GM18909 (cell line): ENCODE data around the gene MINPP1.

Experiments used
- ATAC-seq: cut with Tn5 transposase; IDR thresholded peaks from one replicate; pipeline ENCODE4 v1.9.1; 2021; ENCODE audit warnings: mild to moderate bottlenecking; ENCODE audit not compliant: unreplicated experiment, poor library complexity

MINPP1 gene

DNA sequence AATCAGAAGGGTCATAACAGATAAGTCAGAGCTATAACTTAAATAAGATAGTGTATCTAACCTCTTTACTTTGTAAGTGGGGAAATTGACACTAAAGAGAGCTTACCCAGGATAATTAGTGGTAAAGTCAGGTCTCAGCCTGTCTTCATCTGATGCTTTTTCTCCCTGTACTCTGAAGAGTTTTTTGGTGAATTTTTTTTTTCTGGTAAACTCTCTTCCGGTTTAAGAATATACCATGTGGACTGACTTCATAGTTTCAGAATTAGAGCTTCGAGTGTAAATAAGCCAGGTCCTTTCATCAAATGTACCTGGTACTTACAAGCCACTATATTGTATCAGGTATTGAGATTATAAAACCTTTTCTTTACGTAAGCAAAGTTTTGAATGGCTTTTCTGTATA is 6.8 kb downstream of the MINPP1 start:
- ATAC-seq = no peak

DNA sequence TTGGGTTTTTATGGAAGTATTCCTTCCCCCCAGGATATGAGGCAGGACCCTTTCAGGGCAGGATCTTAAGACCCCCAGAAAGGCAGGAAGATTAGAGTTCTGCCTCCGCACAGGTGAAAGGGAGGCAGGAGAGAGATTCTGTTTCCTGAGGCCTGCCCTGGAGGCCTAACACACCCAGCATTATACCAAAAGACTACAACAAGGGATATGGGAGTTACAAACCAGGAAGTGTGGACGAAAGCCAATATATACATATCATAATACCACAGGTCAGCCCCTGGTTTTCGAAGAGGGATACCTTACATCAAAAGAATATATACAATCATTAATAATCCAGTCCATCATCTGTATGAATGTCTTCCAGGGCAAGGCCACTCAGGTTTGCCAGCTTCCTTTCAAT is 14.2 kb downstream of the MINPP1 start:
- ATAC-seq = no peak

DNA sequence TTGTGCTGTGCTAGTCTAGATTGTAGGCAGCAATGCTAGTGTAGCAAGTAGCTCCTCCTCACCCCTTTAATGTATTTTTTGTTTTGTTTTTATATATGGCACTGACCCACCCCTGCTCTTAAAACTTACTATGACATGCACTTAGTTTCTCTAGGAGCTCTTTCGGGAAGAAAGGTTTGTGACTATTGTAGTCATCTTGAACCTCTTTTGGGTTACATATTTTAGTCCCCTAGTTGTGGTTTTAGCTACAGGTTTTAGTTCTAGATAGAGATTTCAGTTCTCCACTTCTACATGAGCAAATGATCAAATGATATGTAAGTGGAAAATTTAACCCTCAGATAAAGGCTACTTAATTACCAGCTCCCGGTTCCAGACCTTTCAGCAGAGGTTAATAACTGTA is 14.9 kb downstream of the MINPP1 start:
- peak; percentile 58 for ATAC-seq

DNA sequence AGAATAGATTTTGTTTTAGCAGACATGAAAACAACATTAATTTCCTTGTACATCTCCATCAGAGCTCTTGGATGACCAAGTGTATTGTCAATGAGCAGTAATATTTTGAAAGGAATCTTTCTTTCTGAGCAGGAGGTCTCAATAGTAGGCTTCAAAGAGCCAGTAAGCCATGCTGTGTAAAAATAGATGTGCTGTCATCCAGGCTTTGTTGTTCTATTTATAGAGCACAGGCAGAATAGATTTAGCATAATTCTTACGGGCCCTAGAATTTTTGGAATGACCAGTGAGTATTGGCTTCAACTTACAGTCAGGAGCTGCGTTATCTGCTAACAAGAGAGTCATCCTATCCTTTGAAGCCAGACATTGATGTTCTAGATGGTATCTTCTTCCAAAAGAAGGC is 19.0 kb downstream of the MINPP1 start:
- ATAC-seq = no peak

DNA sequence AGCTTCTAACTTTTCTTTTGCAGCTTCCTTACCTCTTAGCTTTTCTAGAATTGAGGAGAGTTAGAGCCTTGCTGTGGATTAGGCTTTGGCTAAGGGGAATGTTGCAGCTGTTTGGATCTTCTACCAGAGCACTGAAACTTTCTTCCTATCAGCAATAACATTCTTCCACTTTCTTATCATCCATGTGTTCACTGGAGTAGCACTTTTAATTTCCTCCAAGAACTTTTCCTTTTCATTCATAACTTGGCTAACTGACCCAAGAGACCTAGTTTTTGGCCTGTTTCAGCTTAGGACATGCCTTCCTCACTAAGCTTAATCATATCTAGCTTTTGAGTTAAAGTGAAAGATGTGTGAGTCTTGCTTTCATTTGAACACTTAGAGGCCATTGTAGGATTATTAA is 19.6 kb downstream of the MINPP1 start:
- ATAC-seq = no peak

DNA sequence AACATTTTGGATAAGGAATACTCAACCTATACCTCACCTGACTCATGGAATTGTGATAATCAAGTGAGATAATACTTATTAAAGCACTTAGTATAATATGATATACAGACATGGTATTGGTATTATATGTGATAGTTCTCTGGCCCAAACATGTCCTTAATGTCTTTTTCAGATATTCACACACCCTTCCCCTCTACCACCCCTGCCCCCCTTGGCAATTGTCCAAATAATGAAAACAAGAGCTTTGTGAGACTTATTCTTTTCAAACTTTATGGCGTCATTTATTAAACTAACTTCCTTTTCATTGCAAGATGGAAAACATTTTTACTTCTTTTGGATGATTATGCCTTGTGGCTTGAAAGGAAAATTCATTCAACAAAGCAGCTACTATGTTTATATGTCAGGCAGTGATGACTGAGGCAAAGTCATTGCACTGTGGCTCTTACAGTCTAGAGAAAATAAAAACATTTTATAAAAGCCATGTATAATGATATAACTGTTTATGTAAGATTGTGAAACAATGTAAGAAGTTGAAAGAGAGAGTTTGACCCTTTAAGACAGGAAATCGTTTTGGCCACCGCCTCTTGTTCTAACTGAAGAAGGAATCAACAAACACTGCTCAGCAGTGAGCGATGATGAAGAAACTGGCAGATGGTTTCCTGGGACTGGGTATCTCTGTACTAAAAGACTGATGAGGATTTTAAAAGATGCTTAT is 27.4 kb downstream of the MINPP1 start:
- no peak for ATAC-seq

DNA sequence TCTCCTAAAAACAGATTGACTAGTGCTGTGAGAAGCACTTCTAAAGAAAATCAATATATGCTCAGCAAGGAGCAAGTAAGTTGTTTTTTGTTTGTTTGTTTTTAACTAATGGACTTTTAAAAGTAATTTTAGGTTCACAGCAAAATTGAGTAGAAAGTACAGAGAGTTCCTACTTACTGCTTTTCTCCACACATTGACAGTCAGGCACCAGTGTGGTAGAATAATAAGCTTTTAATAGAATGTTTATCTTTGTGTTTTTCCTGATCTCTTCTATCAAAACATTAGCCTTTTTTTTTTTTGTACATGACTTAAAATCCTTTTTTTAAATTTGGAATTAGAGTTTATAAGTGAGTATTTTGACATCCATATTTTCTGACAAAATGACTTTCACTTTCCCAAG is 28.0 kb downstream of the MINPP1 start:
- no peak for ATAC-seq

DNA sequence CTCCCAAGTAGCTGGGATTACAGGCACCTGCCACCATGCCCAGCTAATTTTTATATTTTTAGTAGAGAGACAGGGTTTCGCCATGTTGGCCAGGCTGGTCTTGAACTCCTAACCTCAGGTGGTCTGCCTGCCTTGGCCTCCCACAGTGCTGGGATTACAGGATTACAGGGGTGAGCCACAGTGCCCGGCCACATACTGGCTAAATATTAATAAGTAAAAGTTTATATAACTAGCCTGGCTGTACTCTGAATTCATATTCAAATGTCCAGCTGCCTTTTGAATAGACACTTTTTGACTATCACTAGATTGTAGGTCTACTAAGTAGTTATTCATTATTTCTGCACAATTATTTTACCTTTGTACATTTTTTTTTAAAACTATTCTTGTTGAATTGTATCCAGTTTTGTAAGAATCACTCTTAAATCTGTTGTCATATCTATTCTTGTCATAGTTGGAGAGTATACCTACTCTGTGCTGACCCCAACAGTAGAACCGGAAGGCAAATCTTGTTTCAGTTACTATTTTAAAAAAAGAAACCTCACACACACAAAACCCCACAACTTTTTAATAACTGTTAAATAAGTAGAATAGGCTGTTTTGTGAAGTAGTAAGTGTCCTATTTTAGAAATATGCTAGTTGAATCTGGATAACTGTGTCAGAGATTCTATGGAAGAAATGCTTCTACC is 29.6 kb downstream of the MINPP1 start:
- peak; percentile 81 for ATAC-seq

DNA sequence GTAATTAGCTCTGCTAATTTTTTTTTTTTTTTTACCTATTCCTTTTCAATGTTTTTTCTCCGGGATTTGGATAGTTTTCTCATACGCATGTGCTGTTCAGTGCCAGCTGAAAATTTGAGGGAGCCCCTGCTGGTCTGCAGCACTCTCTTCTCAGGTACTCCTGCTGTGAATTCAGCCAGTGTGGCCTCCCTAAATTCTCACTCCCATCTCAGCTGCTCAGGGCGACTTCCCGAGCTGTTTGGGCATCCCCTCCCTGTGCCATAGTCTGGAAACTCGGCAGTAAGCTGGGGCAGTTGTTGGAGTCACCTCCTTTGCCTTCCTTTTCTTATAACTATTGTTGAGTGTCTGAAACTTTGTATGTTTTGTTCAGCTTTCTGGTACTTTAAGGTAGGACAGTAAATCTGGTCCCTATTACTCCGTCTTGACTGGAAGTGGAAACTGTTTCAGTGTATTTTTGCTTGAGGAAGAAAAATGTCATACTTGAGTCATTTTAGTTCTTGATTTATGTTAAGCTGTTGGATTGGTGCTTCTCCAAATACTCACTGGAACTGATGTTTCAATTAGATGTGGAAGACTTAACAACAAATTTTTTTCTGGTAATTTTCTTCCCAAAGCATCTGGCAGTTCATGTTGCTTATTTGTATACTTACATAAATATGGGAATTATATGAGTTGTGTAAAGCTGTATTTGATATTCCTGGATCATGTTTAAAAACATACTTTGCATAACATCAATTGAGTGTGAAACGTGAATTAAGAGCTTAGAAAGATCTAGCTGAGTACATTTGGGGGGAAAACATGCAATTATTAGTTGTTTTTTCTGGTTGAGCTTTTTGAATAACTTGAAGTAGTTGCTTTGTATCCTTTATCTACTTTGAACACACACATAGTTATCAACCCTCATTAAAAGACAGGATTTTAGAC is 33.7 kb downstream of the MINPP1 start:
- no peak for ATAC-seq

DNA sequence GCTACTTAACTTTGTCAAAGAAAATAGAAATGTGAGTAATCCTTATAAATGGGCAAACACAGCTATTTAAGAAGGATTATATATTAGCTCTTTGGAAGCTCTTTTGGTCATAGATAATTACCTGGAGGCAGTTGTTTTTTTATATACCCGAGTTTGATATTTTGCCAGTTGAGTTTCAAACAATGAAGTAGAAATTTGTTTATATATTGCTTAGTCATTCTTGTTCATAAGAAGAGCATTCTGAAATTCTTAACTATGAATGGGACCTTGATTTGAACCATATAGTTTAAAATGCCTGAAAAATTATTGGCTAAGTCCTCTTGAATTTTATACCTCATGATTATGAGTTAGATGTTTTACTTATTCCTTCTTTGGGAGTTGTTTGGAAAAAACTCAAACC is 36.4 kb downstream of the MINPP1 start:
- no peak for ATAC-seq

DNA sequence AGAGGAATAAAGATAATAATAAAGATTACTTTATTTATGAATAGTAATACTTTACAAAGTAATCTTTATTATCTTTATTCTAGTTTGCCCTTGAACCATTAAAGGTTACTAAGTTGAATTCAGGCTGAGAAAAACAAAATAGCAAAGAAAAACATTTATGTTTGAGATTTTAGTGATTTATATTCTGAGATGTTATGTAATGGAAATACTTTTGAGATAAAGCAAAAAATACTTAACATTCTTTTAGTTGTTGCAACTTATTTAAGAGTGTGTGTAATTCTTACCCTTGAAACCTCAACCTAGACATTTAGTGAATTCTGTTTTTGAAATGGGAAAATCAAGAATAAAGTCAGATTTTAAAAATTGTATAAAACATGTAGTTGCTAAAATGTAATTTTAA is 40.0 kb downstream of the MINPP1 start:
- ATAC-seq = no peak

DNA sequence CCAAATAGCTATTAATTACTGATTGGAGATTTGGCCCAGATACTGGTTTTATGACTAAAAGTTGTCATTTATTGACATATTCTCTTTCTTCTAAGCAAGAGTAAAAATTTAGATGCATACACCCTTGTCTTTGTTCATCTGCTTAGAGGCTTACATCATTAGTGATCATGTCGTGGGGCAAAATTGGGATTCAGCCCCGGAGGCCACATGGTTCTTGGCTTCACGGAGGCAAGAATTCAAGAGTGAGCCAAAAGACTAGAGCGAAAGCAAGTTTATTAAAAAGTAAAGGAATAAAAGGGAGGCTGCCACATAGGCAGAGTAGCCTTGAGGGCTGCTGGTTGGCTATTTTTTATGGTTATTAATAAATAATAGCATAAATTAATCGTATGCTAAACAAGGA is 41.1 kb downstream of the MINPP1 start:
- ATAC-seq = no peak

DNA sequence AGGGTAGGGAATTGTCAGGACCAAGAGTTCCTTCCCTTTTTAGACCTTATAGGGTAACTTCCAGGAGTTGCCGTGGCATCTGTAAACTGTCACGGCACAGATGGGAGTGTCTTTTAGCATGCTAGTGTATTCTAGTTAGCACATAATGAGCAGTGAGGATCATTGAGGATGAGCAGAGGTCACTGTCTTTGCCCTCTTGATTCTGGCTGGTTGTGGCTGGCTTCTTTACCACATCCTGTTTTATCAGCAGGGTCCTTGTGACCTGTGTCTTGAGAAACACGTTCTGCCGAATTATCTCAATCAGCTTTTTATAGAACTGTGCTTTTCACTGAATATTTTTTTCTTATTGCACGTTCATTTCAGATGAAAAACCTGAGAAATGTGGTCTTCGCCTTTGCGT is 41.5 kb downstream of the MINPP1 start:
- ATAC-seq = peak; percentile 52

DNA sequence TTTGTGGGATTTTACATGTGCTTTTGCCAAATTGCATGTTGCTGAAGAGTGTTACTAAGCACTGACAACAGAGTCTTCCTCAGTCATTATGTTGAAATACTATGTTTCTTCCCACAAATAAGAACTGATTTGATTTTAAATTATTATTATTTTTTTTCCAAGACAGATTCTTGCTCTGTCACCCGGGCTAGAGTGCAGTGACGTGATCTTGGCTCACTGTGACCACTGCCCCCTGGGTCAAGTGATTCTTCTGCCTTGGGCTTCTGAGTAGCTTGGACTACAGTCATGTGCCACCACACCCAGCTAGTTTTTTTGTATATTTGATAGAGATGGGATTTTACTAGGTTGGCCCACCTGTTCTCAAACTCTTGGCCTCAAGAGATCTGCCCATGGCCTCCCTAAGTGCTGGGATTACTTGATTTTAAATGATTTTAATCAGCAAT is 42.3 kb downstream of the MINPP1 start:
- no peak for ATAC-seq

DNA sequence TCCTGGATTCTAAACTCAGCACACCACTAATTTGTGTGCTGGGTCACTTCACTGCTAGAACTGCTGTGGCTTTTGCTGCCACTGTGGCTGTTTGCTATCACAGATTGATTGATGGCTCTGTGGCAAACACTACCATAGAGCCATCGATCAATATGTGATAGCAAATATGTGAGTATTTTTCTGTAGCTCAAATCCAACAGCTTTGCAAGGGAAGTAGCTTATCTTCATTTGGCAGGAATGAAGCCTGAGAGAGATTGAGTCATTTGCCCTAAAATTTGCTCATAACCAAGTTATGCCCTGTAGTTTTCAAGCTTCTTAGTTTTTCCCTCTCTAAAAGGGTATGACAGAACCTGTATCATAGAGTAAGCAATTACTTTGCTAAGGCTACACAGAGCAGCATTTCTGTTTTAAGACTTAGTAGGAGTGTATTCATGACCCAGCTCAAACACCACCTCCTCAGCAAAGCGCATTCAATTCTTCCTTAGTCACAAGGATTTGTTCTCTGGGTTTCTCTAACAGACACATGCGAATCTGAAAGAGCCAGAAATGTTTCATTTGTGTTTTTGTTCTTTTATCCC is 43.1 kb downstream of the MINPP1 start:
- ATAC-seq = no peak

DNA sequence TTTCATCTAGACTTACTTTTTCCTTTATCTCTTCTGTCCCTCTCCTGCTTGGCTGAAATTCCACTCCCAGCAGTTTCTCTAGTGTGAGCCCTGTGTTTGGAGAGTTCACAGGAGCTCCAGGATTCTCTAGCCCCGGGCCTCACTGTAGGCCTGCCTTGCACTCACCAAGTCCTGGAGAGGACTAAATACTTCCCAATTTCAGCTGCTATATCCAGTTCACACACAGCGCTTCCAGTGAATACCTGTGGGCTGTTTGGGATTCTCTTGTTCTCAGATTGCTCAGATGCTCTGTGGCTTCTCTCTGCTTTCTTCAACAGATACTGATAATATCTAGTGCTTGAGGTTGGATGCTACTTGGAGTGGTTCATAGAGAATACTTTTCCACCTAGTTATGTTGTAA is 46.0 kb downstream of the MINPP1 start:
- ATAC-seq = no peak

DNA sequence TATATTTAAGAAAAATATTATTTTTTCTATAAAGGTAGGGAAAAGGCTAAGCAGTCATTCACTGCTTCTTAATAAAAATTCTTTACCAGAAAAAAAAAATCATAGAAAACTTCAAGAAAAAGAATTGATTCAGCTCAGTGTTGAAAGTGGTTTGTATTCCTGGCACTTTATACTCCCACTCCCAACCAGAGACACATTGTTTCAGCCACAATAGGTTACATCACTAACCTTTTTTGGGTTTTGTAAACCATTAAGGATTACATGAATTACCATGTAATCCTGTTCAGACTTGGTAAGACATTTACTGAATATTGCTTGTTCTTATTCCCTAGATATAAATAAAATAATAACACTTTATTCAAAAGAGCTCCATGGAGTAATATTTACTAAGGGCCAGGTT is 46.6 kb downstream of the MINPP1 start:
- ATAC-seq = no peak

DNA sequence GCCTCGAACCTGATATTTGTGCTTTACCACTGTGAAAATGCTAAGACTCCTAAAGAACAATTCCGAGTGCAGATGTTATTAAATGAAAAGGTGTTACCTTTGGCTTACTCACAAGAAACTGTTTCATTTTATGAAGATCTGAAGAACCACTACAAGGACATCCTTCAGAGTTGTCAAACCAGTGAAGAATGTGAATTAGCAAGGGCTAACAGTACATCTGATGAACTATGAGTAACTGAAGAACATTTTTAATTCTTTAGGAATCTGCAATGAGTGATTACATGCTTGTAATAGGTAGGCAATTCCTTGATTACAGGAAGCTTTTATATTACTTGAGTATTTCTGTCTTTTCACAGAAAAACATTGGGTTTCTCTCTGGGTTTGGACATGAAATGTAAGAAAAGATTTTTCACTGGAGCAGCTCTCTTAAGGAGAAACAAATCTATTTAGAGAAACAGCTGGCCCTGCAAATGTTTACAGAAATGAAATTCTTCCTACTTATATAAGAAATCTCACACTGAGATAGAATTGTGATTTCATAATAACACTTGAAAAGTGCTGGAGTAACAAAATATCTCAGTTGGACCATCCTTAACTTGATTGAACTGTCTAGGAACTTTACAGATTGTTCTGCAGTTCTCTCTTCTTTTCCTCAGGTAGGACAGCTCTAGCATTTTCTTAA is 47.7 kb downstream of the MINPP1 start:
- no peak for ATAC-seq

DNA sequence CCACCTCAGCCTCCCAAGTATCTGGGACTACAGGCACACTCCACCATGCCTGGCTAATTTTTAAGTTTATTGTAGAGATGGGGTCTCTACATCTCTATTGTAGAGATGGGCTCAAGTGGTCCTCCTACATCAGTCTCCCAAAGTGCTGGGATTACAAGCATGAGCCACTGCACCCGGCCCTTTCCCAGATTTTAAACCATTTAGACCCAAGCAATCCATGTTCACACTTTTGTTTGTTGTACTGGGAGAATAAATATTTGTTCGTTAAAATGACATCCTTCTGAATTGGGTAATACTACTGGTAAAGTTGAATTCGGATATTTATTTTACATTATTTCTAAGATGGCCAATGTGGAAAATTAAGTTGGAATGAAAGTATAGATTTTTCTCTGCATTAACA is 52.7 kb downstream of the MINPP1 start:
- no peak for ATAC-seq

DNA sequence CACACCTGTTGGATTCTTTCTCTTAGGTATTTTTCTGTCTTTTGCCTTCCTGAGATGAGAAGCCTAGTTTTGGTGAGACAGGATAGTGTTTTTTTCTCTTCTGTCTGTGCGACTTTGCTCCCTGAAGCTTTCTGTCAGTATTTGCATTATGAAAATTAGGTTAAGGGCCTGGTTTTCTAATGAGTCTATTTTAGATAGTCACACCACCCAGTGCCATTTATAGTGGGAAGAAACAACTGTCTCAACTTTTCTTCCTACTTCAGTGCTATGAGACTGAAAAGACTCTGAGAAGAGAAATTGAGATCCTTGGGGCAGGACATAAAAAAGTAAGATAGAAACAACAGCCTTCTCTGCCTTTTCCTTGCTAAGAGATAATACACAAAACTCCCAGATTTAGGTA is 53.6 kb downstream of the MINPP1 start:
- ATAC-seq = no peak
